ENCODE data around the gene SLC31A1. TPM values are rescaled to one million over a fixed set of nuclear protein-coding genes. Genes with fewer than 3 reads are reported as not detected.

The SLC31A1 gene
- total RNA-seq, 4 donors from 2014 or later: 2.9 to 5.6 (median 4.3) TPM

GRCh38 chr9:113199683-113200329, 21.5 kb upstream of the SLC31A1 start:
- H3K27ac ChIP-seq: no peak overlapping the region
- ATAC-seq (no peak), DNase-seq (no peak)
- intact Hi-C loops (cut with DNase I; ENCODE audit: low total_unique reads): no loop called here
- TF ChIP-seq, protein P1, sequence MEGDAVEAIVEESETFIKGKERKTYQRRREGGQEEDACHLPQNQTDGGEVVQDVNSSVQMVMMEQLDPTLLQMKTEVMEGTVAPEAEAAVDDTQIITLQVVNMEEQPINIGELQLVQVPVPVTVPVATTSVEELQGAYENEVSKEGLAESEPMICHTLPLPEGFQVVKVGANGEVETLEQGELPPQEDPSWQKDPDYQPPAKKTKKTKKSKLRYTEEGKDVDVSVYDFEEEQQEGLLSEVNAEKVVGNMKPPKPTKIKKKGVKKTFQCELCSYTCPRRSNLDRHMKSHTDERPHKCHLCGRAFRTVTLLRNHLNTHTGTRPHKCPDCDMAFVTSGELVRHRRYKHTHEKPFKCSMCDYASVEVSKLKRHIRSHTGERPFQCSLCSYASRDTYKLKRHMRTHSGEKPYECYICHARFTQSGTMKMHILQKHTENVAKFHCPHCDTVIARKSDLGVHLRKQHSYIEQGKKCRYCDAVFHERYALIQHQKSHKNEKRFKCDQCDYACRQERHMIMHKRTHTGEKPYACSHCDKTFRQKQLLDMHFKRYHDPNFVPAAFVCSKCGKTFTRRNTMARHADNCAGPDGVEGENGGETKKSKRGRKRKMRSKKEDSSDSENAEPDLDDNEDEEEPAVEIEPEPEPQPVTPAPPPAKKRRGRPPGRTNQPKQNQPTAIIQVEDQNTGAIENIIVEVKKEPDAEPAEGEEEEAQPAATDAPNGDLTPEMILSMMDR (IDR thresholded peaks at IDR 0.05 in 4 of 5, conservative IDR thresholded peaks at IDR 0.05 in 1 of 5): no peak
- no peak for TF ChIP-seq POLR2A (IDR thresholded peaks at IDR 0.05)
- no peak overlapping the region for H3K4me3 ChIP-seq
- H3K4me1 ChIP-seq: no peaks in the 10 kb centered on the region
- H3K36me3 ChIP-seq: peaks cover 3 to 82% of the 10 kb centered on the region in 2 donors
- H3K9me3 ChIP-seq: no peaks in the 10 kb centered on the region
- H3K27me3 ChIP-seq: no peaks in the 10 kb centered on the region
- in situ Hi-C loops (cut with MboI; ENCODE audit: low sequenced_read_pairs in 4 of 4): loop anchor here in 1 of 4 donors (25.0 kb wide), 1 partner anchor 1563 kb away; the partner anchor contains the start of gene DNAJC25

DNA sequence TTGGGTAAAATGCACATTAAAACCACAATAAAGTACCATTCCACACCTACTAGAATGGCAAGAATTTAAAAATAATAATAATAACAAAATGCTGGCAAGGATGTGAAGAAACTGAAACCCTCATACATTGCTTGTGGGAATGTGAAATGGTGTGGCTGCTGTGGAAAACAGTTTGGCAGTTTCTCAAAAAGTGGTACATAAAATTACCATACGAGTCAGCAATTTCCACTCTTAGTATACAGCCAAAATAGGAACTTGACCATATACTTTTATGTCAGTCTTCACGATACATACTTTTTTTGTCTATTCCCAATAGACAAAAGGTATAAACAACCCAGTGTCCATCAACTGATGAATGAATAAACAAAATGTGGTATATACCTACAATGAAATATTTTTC, 15.9 kb upstream of the SLC31A1 start:
- Histone ChIP-seq H3K27me3 (no peaks in the 10 kb centered on the region), H3K4me3 (no peak overlapping the region), H3K27ac (no peak overlapping the region), H3K4me1 (no peaks in the 10 kb centered on the region), H3K36me3 (peaks cover 0 to 54% of the 10 kb centered on the region in 2 donors), H3K9me3 (no peaks in the 10 kb centered on the region)
- no peak for ATAC-seq
- intact Hi-C loops (cut with DNase I; ENCODE audit: low total_unique reads) (no loop called here), in situ Hi-C loops (cut with MboI; ENCODE audit: low sequenced_read_pairs in 4 of 4) (loop anchor here in 1 of 4 donors (25.0 kb wide), 1 partner anchor 1568 kb away; the partner anchor contains the start of gene DNAJC25)
- TF ChIP-seq, protein P1 (IDR thresholded peaks at IDR 0.05 in 4 of 5, conservative IDR thresholded peaks at IDR 0.05 in 1 of 5): no peak
- DNase-seq: no peak

DNA sequence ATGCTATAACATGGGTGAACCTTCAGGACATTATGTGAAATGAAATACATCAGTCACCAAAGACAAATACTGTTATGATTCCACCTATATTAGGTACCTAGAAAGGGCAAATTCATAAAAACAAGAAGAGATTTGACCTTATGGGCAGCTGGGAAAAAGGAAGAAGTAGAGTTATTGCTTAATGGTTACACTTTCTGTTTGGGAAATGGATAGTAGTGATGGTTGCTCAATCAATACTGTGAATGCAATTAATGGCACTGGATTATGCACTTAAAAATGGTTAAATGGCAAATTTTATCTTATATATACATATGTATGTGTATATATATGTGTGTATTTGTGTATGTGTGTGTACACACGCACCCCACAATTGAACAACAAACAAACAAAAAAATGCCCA, 15.5 kb upstream of the SLC31A1 start:
- H3K9me3 ChIP-seq: no peaks in the 10 kb centered on the region
- no peak overlapping the region for H3K4me3 ChIP-seq
- no peaks in the 10 kb centered on the region for H3K4me1 ChIP-seq
- no peak for ATAC-seq
- in situ Hi-C loops (cut with MboI; ENCODE audit: low sequenced_read_pairs in 4 of 4) (loop anchor here in 1 of 4 donors (25.0 kb wide), 1 partner anchor 1569 kb away; the partner anchor contains the start of gene DNAJC25), intact Hi-C loops (cut with DNase I; ENCODE audit: low total_unique reads) (no loop called here)
- DNase-seq: no peak
- no peak overlapping the region for H3K27ac ChIP-seq
- TF ChIP-seq, protein P1 (IDR thresholded peaks at IDR 0.05 in 4 of 5, conservative IDR thresholded peaks at IDR 0.05 in 1 of 5): no peak
- TF ChIP-seq POLR2A (IDR thresholded peaks at IDR 0.05): no peak
- no peaks in the 10 kb centered on the region for H3K27me3 ChIP-seq
- H3K36me3 ChIP-seq: peaks cover 0 to 58% of the 10 kb centered on the region in 2 donors

DNA sequence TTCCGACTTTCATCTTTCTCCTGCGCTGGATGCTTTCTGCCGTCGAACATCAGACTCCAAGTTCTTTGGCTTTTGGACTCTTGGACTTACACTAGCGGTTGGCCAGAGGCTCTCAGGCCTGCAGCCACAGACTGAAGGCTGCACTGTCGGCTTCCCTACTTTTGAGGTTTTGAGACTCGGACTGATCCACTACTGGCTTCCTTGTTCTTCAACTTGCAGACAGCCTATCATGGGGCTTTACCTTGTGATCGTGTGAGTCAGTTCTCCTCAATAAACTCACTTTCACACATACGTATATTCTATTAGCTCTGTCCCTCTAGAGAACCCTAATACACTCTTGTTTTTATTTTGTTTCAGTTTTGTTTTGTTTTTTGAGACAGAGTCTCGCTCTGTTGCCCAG, 10.5 kb upstream of the SLC31A1 start:
- in situ Hi-C loops (cut with MboI; ENCODE audit: low sequenced_read_pairs in 4 of 4): loop anchor here in 2 of 4 donors (10.0 to 25.0 kb wide), 2 partner anchors 64 to 1574 kb away; partner anchors contain the start of genes CDC26 (in 1 of the 2), DNAJC25 (in 1 of the 2) and PRPF4 (in 1 of the 2)
- no peak for TF ChIP-seq POLR2A (IDR thresholded peaks at IDR 0.05)
- TF ChIP-seq, protein P1 (IDR thresholded peaks at IDR 0.05 in 4 of 5, conservative IDR thresholded peaks at IDR 0.05 in 1 of 5): no peak
- Histone ChIP-seq H3K4me1 (no peaks in the 10 kb centered on the region), H3K4me3 (no peak overlapping the region), H3K27me3 (no peaks in the 10 kb centered on the region), H3K9me3 (no peaks in the 10 kb centered on the region), H3K27ac (no peak overlapping the region), H3K36me3 (peaks cover 0 to 25% of the 10 kb centered on the region in 2 donors)
- DNase-seq: no peak
- no peak for ATAC-seq
- intact Hi-C loops (cut with DNase I; ENCODE audit: low total_unique reads): no loop called here
